T-helper 1 cell treated with Interleukin-12 subunit alpha and Interleukin-12 subunit beta and Interleukin-4 antibody, amounts not matched to agents 30 ng/mL and 1 ng/mL, for 36 hours (primary cell): Measurements from ENCODE around the gene ARID3C. TPM values are rescaled to one million over a fixed set of nuclear protein-coding genes. Genes with fewer than 3 reads are reported as not detected.

ENCODE experiments used
- intact Hi-C: fragments of 100-400 bp; cut with micrococcal nuclease; formaldehyde crosslinking; loops from one replicate; pipeline ENCODE4 v1.15.1; 2024
- total RNA-seq: library from RNA; stranded (reverse); gene quantifications from 2 replicates; pipeline ENCODE4 v1.2.3, GENCODE V29; 2022

The ARID3C gene
- total RNA-seq, 1 donor from 2014 or later: 0.49 TPM

GRCh38 chr9:34633851-34634550 lies 5.1 kb upstream of the ARID3C start:
- intact Hi-C loops: loop anchor here (1.0 to 10.0 kb wide), 10 partner anchors 14 to 509 kb away; partner anchors contain the start of genes DCAF12, DCTN3, DNAI1 and FAM219A

GRCh38 chr9:34633166-34633565 lies 4.3 kb upstream of the ARID3C start:
- intact Hi-C loops: loop anchor here (10.0 kb wide), 1 partner anchor 508 kb away; the partner anchor contains the start of gene DCAF12

GRCh38 chr9:34630402-34631154 lies 1.7 kb upstream of the ARID3C start:
- intact Hi-C loops: loop anchor here (10.0 kb wide), 1 partner anchor 506 kb away; the partner anchor contains the start of gene DCAF12

GRCh38 chr9:34629491-34629808 lies 584 bp upstream of the ARID3C start:
- intact Hi-C loops: loop anchor here (1.0 to 10.0 kb wide), 3 partner anchors 17 to 1025 kb away; partner anchors contain the start of genes CCDC107, RMRP, RPP25L and SIT1

- intact Hi-C loops: loop anchor here (1.0 to 10.0 kb wide), 3 partner anchors 8 to 1027 kb away; partner anchors contain the start of genes CCDC107, DCTN3, RMRP and SIT1
Measured at GRCh38 chr9:34627716-34628655, 880 bp downstream of the ARID3C start.

- intact Hi-C loops: loop anchor here (10.0 kb wide), 1 partner anchor 1030 kb away; the partner anchor contains the start of genes CCDC107, RMRP and SIT1
Measured at GRCh38 chr9:34625186-34625486, 3.7 kb downstream of the ARID3C start.

GRCh38 chr9:34624475-34625185 lies 4.2 kb downstream of the ARID3C start:
- intact Hi-C loops: loop anchor here (10.0 kb wide), 1 partner anchor 1030 kb away; the partner anchor contains the start of genes CCDC107, RMRP and SIT1

- intact Hi-C loops: loop anchor here (10.0 kb wide), 1 partner anchor 1031 kb away; the partner anchor contains the start of genes CCDC107, RMRP and SIT1
Measured at GRCh38 chr9:34623374-34624235, 5.3 kb downstream of the ARID3C start.

- intact Hi-C loops: loop anchor here (1.0 to 10.0 kb wide), 7 partner anchors 8 to 1034 kb away; partner anchors contain the start of genes CCDC107, DNAI1, FAM219A and RMRP
Measured at GRCh38 chr9:34620061-34620994, 8.5 kb downstream of the ARID3C start, which contains the start of gene DCTN3. Gene DCTN3, minus strand, starts transcription at chr9:34620495. Its CDS starts 31 bp downstream, at chr9:34620464.

- intact Hi-C loops: no loop called here
Measured at GRCh38 chr9:34615132-34615531, 13.7 kb downstream of the ARID3C start.

- intact Hi-C loops: loop anchor here (1.0 to 5.0 kb wide), 15 partner anchors 7 to 797 kb away; partner anchors contain the start of genes ARID3C, DCTN3, DNAI1 and DNAJB5
Measured at GRCh38 chr9:34612788-34613390, 16.0 kb downstream of the ARID3C start.

- intact Hi-C loops: loop anchor here (1.0 to 5.0 kb wide), 15 partner anchors 8 to 796 kb away; partner anchors contain the start of genes ARID3C, DCTN3, DNAI1 and DNAJB5
Measured at GRCh38 chr9:34611811-34612787, 16.8 kb downstream of the ARID3C start, which contains the start of gene RPP25L. Gene RPP25L, minus strand, starts transcription at chr9:34612097. Its CDS starts 801 bp downstream, at chr9:34611296.

GRCh38 chr9:34611251-34611810 lies 17.5 kb downstream of the ARID3C start:
- intact Hi-C loops: loop anchor here (5.0 kb wide), 2 partner anchors 376 to 461 kb away; partner anchors contain the start of genes DNAJB5 and VCP

- intact Hi-C loops: loop anchor here (5.0 kb wide), 2 partner anchors 377 to 462 kb away; partner anchors contain the start of genes DNAJB5 and VCP
Measured at GRCh38 chr9:34610434-34611206, 18.2 kb downstream of the ARID3C start.

- intact Hi-C loops: no loop called here
Measured at GRCh38 chr9:34607331-34607730, 21.5 kb downstream of the ARID3C start.
